LNCaP clone FGC (cell line): ENCODE results near the gene LPP.

Source experiments
- DNase-seq: peaks from one replicate; pipeline ENCODE4 v3.0.0-alpha.2; 2011; ENCODE audit warnings: low read depth
- H3K4me3 ChIP-seq: 2 replicates; pipeline ENCODE4 v1.5.1; 2011; ENCODE audit warnings: mild to moderate bottlenecking, low read depth, low read length, control low read depth
- TF ChIP-seq, protein P1 (sequence below): IDR thresholded peaks from 2 replicates; pipeline ENCODE4 v1.5.1; 2012; ENCODE audit warnings: mild to moderate bottlenecking; ENCODE audit not compliant: control insufficient read depth, insufficient read depth; ENCODE audit errors: extremely low read depth

LPP gene

DNA sequence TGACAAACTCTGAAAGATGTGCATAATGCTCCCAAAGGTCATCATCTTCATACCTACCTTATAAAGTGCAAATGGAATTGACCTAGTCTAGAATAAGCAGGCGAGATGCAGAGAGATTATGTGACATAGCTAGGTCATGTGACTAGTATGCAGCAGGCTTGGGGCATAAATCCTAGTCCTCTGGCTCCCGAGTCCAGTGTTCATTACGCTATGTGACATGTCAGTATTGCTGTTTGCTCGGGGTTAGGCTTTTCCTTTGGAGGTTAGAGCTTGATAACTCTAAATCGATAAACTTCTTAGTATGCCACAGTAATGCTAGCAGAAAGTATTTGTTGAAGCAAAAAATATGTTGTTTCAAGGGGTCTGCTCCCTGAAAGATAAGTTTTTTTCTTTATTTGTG, 536.1 kb downstream of the LPP start:
- H3K4me3 ChIP-seq, result no peak overlapping the region
- no peak for DNase-seq
- TF ChIP-seq, protein P1, sequence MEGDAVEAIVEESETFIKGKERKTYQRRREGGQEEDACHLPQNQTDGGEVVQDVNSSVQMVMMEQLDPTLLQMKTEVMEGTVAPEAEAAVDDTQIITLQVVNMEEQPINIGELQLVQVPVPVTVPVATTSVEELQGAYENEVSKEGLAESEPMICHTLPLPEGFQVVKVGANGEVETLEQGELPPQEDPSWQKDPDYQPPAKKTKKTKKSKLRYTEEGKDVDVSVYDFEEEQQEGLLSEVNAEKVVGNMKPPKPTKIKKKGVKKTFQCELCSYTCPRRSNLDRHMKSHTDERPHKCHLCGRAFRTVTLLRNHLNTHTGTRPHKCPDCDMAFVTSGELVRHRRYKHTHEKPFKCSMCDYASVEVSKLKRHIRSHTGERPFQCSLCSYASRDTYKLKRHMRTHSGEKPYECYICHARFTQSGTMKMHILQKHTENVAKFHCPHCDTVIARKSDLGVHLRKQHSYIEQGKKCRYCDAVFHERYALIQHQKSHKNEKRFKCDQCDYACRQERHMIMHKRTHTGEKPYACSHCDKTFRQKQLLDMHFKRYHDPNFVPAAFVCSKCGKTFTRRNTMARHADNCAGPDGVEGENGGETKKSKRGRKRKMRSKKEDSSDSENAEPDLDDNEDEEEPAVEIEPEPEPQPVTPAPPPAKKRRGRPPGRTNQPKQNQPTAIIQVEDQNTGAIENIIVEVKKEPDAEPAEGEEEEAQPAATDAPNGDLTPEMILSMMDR, result no peak

DNA sequence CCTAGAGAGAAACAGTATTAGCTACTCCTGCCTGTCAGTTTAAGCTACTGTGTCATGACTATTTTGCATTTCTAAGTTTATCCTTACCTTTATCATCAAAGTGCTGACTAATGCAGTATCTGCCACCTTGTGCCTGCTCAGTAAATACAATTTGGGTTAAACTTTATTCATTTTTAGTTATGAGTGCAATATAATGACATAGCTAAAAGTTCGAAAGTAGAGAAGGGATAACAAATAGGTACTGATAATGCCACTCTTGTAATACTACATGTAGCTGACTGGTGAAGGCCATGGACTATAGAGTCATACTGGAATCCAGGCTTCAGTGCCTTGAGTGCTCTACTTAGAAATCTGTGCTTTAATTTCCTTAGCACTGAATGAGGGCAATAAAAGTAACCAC, 537.0 kb downstream of the LPP start:
- H3K4me3 ChIP-seq, result no peak overlapping the region
- TF ChIP-seq, protein P1, result no peak
- no peak for DNase-seq

DNA sequence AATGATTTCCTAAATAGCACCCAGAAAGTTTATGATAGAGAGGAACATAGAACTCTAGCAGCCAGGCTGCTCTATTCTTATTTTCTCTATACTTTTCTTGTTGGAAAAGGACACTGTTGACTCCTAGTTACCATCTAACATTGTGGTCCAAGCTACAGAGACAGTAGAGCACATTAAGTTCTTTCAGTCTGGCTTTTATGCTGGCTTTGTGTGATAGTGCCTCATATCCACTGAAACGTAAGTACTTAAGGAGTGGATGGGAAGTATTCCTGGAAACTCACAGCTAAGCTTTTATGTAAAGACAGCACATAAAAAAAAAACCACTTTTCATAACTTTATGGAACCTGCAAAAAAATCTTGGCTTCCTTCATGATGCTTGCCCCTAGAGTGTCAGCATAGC, 537.7 kb downstream of the LPP start:
- no peak for DNase-seq
- H3K4me3 ChIP-seq, result no peak overlapping the region
- TF ChIP-seq, protein P1, result no peak

DNA sequence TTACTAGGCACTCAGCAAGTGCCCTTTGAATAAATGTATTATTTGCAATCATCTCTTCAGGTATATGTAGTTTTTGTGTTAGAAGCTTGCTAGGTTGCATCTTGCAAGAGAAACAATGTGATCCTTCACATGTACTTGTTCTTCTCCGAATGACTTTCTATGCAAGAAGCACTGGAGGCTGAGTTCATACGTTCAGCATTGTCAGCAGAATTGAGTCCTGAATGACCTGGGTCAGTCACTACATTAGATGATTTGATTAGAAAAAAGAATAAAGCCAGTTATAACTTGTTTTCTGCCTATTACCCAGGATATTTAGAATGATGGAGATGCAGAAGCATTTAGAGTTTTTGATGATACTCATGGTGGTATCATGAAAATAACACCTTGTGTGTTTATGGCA, 538.7 kb downstream of the LPP start:
- TF ChIP-seq, protein P1, result no peak
- DNase-seq, result no peak
- no peak overlapping the region for H3K4me3 ChIP-seq

DNA sequence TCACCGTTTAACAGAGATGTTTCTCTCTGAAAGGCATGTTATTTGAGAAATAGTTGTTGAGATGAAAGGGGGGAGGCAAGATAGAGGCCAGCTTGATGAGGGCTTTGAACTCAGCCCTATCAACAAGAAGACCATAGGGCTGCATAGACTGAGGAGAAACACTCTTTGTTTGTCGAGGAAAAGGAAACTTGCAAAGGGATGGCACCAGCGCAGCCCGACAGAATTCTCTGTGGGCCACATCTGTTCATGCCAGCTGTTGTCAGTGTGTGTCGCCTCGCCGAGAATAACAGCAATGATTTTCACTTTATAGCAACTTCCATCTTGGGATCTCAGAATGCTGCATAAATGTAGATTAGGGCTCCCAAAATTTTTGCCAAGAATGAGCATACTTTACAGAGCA, 539.5 kb downstream of the LPP start:
- H3K4me3 ChIP-seq, result no peak overlapping the region
- DNase-seq, result no peak
- TF ChIP-seq, protein P1, result no peak

DNA sequence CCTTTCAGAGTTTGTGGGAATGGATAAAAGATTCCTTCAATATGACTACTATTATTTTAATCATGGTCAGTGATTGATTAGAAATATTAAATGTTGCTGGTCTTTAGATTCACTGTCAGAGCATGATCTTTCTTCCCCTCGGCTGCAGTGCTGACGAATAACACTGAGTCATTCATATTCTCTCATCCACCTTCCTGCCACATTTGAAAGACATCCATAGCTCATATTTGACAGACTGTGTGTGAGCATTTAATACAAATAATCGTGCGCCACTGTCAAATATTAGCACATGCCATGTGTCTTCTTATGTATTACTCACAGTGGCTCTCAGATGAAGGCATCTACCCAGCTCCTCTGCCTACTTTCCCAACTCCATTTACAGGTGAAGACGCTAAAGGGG, 541.3 kb downstream of the LPP start:
- H3K4me3 ChIP-seq, result no peak overlapping the region
- TF ChIP-seq, protein P1, result no peak
- DNase-seq, result no peak

DNA sequence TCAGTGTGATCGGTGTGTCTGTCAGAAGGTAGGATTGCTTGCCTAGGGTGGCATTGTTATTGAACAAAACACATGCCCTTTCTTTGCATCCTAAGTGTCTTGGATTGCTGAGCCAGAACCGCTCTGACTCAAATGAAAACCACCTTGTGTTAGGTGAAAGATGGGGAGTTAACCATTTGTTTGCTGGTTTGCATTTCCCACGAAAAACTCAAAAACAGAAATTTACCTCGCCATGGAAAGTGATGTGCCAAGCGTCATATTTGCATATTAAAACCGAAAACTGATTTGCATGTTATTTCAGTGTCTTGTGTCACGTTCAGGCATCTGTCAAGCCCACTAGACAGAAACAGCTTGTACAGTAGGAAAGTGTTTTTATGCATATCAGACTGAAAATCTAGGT, 543.2 kb downstream of the LPP start:
- H3K4me3 ChIP-seq, result no peak overlapping the region
- DNase-seq, result no peak
- TF ChIP-seq, protein P1, result no peak
